Measurements from ENCODE around the gene AMER2. TPM values are rescaled to one million over a fixed set of nuclear protein-coding genes. Genes with fewer than 3 reads are reported as not detected.

The AMER2 gene
- total RNA-seq, 1 experiment from 2014 or later = not detected

DNA sequence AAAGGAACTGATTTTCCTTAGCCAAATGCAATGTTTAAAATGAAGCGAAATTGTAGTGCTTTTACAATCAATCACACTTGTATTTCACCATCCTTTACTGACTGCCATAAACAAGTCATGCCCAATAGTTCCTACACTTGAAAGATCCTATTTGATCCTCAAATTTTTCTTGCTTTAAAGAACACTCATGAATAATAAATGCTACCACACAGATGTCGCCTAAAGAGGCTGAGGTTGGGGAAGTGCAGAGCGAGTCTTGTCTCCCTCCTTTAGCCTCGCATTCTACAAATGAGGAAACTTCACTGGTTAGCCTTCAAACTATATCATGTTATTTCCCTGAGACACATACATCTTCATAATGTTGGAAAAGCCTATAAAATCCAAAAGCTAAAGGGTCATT, 18.7 kb upstream of the AMER2 start:
- CTCF ChIA-PET = interaction anchor here (0.7 kb wide), 1 partner anchor 134 kb away, joined by 4 read pairs; no protein-coding TSS in a partner anchor
- H3K4me3 Mint-ChIP-seq (ENCODE audit: low read depth, unreplicated experiment) = no peak overlapping the region

DNA sequence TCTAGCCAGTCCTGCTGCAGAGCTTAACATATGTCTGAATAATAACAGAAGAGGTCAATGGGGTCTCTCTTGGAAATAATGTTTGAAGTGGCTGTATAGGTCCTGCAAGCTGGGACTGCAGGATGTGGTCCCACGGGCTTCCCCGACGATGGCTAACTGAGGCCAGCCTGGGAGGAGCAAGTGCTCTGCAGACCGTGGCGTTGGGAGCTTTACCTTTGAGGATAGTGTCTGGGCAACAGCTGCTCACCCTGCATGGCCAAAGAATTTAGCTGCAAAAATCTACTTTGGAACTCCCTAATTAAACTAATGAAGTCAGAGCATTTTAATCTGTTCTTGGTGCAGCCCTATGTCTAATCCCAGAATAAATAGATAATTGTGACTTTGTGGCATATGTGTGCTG, 18.2 kb upstream of the AMER2 start:
- H3K36me3 Mint-ChIP-seq (ENCODE audit: insufficient read depth, unreplicated experiment) = no peaks in the 10 kb centered on the region
- intact Hi-C loops (cut with micrococcal nuclease; ENCODE audit: unreplicated experiment) = no loop called here
- H3K4me1 Mint-ChIP-seq (ENCODE audit: low read depth, unreplicated experiment) = no peaks in the 10 kb centered on the region
- CTCF ChIA-PET = interaction anchor here (0.7 kb wide), 1 partner anchor 134 kb away, joined by 4 read pairs; no protein-coding TSS in a partner anchor
- H3K27ac Mint-ChIP-seq (ENCODE audit: unreplicated experiment) = no peak overlapping the region
- H3K27me3 Mint-ChIP-seq (ENCODE audit: unreplicated experiment) = peaks cover 87% of the 10 kb centered on the region
- DNase-seq = no peak
- BruUV-seq (replicated peaks) = no TSS peak
- H3K9me3 Mint-ChIP-seq (ENCODE audit: low read depth, unreplicated experiment) = no peaks in the 10 kb centered on the region
- TF ChIP-seq CTCF (IDR thresholded peaks at IDR 0.05; ENCODE audit: unreplicated experiment) = no peak
- H3K4me3 Mint-ChIP-seq (ENCODE audit: low read depth, unreplicated experiment) = no peak overlapping the region

More for the DNA sequence above, 18.7 kb upstream of the AMER2 start:
- Mint-ChIP-seq H3K9me3 (ENCODE audit: low read depth, unreplicated experiment) (no peaks in the 10 kb centered on the region), H3K27me3 (ENCODE audit: unreplicated experiment) (peaks cover 87% of the 10 kb centered on the region), H3K27ac (ENCODE audit: unreplicated experiment) (no peak overlapping the region), H3K4me1 (ENCODE audit: low read depth, unreplicated experiment) (no peaks in the 10 kb centered on the region), H3K36me3 (ENCODE audit: insufficient read depth, unreplicated experiment) (no peaks in the 10 kb centered on the region)
- no peak for DNase-seq
- BruUV-seq (replicated peaks) = no TSS peak
- intact Hi-C loops (cut with micrococcal nuclease; ENCODE audit: unreplicated experiment) = no loop called here
- TF ChIP-seq CTCF (IDR thresholded peaks at IDR 0.05; ENCODE audit: unreplicated experiment) = no peak

GRCh38 chr13:25187596-25187995, 15.5 kb upstream of the AMER2 start:
- Mint-ChIP-seq H3K4me3 (ENCODE audit: low read depth, unreplicated experiment) (no peak overlapping the region), H3K27ac (ENCODE audit: unreplicated experiment) (no peak overlapping the region), H3K4me1 (ENCODE audit: low read depth, unreplicated experiment) (no peaks in the 10 kb centered on the region), H3K36me3 (ENCODE audit: insufficient read depth, unreplicated experiment) (no peaks in the 10 kb centered on the region), H3K9me3 (ENCODE audit: low read depth, unreplicated experiment) (no peaks in the 10 kb centered on the region), H3K27me3 (ENCODE audit: unreplicated experiment) (peaks cover 97% of the 10 kb centered on the region)
- CTCF ChIA-PET = interaction anchor here (0.7 kb wide), 1 partner anchor 504 kb away, joined by 3 read pairs; no protein-coding TSS in a partner anchor
- intact Hi-C loops (cut with micrococcal nuclease; ENCODE audit: unreplicated experiment) = no loop called here
- DNase-seq = no peak
- TF ChIP-seq CTCF (IDR thresholded peaks at IDR 0.05; ENCODE audit: unreplicated experiment) = no peak
- BruUV-seq (replicated peaks) = no TSS peak

DNA sequence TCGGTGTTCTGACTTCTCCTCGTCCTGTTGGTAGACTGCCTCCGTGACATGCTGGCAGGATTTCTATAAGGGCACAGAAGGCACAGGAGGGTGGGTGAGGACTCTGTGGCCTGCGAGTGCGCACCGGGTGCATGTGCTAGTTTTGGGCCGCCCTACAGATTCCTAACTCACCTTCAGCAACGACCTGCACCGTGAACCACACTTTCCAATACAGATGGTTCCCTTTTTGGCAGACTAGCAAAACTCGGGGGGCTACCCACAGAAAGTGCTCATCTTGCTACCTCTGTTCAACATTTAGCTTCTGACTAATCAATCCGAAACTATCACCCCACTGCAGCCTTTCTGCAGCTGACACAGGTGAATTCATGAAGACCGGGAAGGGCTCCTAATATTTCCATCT, 14.1 kb upstream of the AMER2 start:
- intact Hi-C loops (cut with micrococcal nuclease; ENCODE audit: unreplicated experiment) = no loop called here

More for the DNA sequence above, 14.1 kb upstream of the AMER2 start:
- no peaks in the 10 kb centered on the region for H3K9me3 Mint-ChIP-seq (ENCODE audit: low read depth, unreplicated experiment)
- no peaks in the 10 kb centered on the region for H3K36me3 Mint-ChIP-seq (ENCODE audit: insufficient read depth, unreplicated experiment)
- no peak overlapping the region for H3K4me3 Mint-ChIP-seq (ENCODE audit: low read depth, unreplicated experiment)
- CTCF ChIA-PET = no interaction called here
- H3K27me3 Mint-ChIP-seq (ENCODE audit: unreplicated experiment) = peaks cover 84% of the 10 kb centered on the region
- no peak overlapping the region for H3K27ac Mint-ChIP-seq (ENCODE audit: unreplicated experiment)
- no peak for DNase-seq
- no TSS peak for BruUV-seq (replicated peaks)
- no peaks in the 10 kb centered on the region for H3K4me1 Mint-ChIP-seq (ENCODE audit: low read depth, unreplicated experiment)
- no peak for TF ChIP-seq CTCF (IDR thresholded peaks at IDR 0.05; ENCODE audit: unreplicated experiment)

Data from Calu3 (cell line).